Measurements from ENCODE around the gene NET1. TPM values are rescaled to one million over a fixed set of nuclear protein-coding genes. Genes with fewer than 3 reads are reported as not detected.

NET1 gene, protein sequence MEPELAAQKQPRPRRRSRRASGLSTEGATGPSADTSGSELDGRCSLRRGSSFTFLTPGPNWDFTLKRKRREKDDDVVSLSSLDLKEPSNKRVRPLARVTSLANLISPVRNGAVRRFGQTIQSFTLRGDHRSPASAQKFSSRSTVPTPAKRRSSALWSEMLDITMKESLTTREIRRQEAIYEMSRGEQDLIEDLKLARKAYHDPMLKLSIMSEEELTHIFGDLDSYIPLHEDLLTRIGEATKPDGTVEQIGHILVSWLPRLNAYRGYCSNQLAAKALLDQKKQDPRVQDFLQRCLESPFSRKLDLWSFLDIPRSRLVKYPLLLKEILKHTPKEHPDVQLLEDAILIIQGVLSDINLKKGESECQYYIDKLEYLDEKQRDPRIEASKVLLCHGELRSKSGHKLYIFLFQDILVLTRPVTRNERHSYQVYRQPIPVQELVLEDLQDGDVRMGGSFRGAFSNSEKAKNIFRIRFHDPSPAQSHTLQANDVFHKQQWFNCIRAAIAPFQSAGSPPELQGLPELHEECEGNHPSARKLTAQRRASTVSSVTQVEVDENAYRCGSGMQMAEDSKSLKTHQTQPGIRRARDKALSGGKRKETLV
- total RNA-seq = 10 to 100 TPM in 1 of 2 donors, 1 to 10 TPM in 1; 9.6 to 19.3 TPM

DNA sequence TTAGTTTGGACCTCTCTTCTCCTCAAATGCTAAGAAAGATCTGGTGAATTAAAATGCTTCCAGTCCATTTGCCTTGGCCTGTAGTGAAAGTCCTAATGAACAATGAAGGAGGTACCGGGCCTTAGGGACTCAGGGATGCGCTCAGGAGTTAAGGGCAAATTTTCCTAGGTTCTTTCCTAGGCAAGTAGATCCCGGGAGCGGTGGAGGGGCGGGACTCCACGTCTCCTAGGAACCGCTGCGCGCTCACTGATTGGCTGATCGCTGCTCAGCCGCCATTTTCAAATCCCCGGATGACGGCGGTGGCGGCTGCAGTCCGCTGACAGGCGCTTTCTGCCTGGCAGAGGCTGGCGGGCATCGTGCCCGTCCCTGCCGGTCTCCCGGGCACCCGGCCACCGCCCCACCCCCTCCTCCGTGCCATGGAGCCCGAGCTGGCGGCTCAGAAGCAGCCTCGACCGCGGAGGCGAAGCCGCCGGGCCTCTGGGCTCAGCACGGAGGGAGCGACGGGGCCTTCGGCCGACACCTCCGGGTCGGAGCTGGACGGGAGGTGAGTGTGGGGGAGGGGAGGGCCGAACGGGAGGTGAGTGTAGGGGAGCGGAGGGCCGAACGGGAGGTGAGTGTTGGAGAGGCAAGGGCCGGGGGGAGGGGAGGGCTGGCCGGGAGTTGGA lies at the start of gene NET1:
Gene NET1, plus strand, starts transcription at position 281 of the 665 bp plus-strand sequence. Its CDS starts 136 bp downstream, at position 417.

DNA sequence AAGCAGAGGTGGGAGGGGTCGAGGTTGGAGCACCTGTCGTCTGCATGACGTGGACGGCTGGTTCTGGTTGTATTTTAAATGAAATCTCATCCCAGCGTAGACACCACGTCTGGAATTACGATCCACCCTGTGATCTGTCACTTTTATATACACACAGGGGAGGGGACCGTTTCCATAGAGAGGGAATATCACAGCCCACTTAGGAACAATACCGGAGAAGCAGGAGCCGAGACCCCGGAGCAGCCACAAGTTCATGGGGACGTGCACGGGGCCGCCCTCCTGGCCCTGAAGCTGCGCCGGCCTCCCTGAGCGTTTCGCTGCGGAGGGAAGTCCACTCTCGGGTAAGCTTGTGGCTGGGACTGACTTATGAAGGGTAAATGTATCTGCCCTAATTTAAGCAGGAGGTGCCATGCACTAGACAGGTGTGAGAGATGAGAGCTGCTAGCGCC lies 47.4 kb upstream of the NET1 start, which contains the start of gene UCN3:
Gene UCN3, plus strand, starts transcription at position 77 of the 449 bp plus-strand sequence. CDS start 8,755 bp downstream, outside the sequence.

DNA sequence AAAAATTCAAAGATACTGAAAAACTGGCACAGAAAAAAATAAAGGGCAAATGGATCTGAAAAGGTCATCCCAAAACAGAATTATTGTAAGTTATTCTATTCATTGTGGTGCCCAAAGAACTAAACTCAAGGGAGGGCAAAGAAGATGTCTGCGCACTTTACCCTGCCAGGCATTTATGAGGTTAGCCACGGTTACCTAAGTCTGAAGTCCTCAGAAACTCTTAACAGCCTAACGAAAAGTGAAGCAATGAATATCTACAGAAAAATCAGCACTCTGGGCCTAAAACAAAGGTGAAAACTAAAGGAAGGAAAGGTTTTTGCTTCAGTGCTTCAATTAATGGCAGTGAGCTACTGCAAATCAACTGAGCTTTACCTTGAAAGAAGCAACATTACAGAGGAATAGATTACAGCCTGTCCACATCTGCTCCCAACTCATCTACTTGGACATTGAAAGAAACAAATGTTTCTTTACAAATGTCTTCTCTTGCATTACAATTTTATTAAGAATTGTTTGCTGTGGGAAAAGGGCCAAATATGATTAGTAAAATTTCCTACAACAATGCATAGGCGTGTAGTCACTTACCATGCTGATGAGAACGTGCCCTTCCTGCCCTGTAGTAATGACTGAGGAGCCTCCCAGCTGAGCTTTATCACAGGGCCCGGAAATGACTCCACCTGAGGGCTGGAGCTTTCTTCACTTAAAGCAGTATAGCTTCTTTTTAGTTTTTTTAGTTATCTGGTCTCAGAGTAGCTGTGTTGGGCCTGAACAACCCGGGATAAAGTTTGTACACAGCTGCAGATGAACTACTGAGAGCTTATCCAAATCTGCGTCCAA lies 7.9 kb upstream of the NET1 start, which contains the start of gene TUBAL3:
Gene TUBAL3, minus strand, starts transcription at position 621 of the 834 bp plus-strand sequence. Its CDS starts 36 bp downstream, at position 585.

DNA sequence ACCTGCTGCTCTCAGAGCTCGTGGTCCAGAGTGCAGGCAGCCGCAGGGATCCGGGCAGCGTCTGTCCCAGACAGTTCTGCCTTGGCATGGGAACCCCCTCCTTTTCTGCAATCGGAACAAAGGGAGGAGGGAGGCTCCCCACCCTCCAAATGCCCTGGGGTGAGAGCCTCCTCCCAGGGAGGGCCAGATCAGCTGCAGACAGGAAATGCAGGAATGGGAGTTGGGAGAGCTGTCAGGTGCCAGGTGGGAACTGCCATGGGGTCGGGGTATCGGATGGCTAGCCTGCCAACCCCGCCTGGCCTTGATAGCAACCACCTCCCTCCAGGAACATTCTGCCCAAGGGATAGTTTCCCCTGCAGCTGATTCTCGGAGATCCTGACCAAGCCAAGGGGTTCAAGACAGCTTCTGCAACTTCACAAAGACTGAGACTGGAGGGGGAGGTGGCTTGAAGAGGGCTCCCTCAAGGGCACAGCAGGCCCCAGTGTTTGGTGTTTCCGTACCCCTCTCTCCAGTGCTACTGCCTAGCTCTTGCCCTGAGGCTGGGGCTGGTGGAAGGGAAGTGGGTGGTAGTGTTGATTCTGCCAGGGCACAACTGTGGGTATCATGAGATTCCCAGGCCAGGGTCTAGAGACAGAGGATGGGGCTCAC lies 87.3 kb downstream of the NET1 start, which contains the start of gene CALML5:
Gene CALML5, minus strand, starts transcription at position 78 of the 648 bp plus-strand sequence. CDS start 132 bp downstream, outside the sequence.

Other genes starting within 250 kb of the NET1 start
- gene AKR1C8, start 227.4 kb upstream of the NET1 start, total RNA-seq = not detected
- gene AKR1C4, start 215.7 kb upstream of the NET1 start, total RNA-seq = not detected
- gene UCN3, start 47.6 kb upstream of the NET1 start, total RNA-seq = not detected
- not detected for gene TUBAL3, start 7.7 kb upstream of the NET1 start, total RNA-seq
- gene CALML5, start 87.0 kb downstream of the NET1 start, total RNA-seq = not detected
- gene CALML3, start 112.4 kb downstream of the NET1 start, total RNA-seq = not detected

Data from melanocyte of skin (primary cell).